GM20431 (cell line): ENCODE results near the gene NUP214.
"Not testable (repeated sequence)": the region's sequence is repeated elsewhere in the genome, so short reads cannot be mapped to it uniquely, and the experiment has no call there.

Experiments
- in situ Hi-C: fragments of 300-500 bp; cut with MseI, MboI; formaldehyde crosslinking; loops from one replicate; pipeline ENCODE4 v1.15.0; 2020; ENCODE audit warnings: low sequenced_read_pairs; ENCODE audit not compliant: unreplicated experiment

The NUP214 gene

DNA sequence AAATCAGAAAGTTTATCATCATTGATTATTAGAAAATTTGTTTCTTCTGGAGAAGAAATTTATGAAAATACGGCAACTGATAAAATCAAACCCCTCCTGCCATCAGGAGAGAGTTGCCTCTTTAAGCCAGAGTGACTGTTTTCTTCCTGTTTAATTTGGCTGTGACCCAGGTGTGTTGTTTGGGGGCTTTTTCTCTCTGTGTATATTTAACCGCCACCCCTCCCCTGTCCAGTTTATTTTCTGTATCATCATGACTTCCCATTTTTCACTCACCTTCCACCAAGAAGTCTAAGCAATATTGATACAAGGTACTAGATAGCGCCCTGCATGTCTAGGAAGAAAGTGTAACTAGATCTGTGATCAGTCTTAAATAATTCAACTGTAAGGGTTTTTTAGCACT lies 100.8 kb downstream of the NUP214 start:
- in situ Hi-C loops, result no loop called here

DNA sequence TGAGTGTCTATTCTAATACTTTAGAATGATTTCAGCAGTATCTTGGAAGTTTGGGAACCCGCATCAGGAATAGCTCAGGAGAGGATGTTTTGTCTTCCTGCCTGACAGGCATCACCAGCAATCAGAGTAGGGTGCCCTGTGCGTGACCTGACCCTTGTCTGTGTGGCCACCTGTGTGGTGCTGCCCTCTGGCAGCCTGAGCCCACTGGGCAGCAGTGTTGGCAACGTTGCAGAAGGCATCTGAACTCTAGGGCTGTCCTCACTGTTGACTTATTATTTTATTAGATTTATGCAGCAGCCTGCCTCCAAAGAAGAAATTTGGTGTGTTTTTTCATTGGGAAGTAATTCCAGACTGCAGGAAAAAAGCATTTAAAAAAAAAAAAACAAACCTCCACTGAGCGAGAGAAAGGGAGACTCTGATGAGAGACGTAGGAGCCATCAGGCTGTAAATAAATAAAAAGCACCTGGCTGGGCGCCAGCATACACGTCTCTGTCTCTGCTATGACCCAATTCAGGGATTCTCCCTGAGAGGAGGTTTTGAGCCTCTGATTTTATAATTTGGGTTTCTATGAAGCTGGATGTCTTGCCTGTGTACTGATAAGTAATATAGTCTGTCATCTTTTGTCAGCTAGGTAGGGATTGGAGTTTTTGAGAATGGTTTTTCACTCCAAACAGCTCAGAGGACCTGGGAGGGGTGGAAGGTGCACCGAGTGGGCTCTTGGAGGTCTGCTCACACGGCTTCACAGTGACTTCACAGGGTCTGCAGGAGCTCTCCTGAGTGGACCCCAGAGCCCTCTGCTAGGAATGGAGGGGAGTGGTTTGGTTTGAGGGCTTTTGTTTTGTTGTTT lies 101.9 kb downstream of the NUP214 start:
- in situ Hi-C loops, result no loop called here

DNA sequence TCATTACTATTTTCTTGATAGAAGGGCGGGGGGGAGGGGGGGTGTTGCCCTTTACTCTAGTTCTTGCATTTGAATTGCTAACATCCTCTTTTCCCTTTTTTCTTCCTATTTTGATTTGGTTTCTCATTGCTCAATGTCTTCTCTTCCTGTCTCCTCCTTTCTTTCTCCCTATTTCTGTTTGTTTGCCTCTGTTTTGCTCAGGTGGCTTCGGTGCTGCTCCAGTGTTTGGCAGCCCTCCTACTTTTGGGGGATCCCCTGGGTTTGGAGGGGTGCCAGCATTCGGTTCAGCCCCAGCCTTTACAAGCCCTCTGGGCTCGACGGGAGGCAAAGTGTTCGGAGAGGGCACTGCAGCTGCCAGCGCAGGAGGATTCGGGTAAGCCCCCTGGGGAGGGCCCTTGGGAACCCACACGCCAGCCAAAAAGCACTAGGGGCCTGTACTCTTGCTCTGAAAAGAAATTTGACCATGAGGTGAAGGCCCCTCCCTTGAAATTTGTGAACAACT lies 102.6 kb downstream of the NUP214 start:
- in situ Hi-C loops, result no loop called here

DNA sequence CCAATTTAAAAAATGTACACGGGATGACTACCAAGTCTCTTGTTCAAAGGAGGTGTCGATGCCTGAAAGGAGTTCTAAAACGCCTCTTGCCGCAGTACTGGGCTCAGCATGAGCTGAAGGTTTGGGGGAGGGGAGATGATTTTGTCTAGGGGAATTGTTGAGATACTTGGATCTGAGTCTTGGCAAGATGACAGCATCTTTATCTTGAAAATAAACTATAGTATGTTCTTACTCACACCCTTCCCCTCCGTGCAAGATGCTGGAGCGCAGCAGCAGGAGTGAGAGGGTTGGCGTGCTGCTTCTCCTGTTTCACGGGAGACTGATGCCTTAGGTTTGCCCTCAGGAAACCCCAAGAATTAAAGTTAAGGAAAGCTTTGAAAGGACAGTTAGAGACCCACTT lies 103.6 kb downstream of the NUP214 start:
- in situ Hi-C loops, result no loop called here

DNA sequence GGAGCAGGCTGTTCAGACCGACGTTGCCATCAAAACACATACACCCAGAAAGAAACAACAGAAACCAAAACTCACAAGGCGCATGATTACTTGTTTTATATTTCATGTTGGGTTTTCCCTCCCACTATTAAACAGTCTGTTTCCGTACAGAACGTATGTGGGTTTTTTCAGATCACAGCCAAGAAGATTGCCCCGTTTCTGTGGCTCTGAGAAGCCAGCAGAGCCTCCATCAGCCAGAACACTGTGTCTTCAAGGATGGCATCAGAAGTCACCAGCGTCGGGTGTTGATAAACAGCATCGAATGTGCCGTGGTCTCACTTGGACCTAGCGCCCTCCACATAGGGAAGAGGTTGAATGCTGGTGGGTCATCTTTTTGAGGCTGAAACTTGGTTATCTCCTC lies 108.2 kb downstream of the NUP214 start:
- in situ Hi-C loops, result no loop called here

DNA sequence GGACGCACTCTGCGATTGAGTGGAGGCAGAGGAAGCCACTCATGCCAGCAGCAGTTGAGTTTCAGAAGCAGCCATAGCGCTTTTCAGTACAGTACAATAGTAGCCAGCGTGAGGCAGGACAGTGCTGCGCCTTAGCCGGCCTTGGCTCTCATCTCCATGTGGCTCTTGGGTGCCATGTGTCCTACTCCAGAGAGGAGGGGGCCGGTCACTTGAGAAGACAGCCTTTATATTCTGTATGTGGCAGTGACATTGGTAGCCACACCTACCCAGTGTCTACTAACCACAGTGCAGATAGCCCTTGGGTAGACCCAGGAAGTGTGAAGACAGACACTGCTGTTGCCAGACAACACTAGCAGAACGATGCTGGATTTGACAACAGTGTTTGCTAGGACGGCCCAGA lies 108.6 kb downstream of the NUP214 start:
- in situ Hi-C loops, result no loop called here

DNA sequence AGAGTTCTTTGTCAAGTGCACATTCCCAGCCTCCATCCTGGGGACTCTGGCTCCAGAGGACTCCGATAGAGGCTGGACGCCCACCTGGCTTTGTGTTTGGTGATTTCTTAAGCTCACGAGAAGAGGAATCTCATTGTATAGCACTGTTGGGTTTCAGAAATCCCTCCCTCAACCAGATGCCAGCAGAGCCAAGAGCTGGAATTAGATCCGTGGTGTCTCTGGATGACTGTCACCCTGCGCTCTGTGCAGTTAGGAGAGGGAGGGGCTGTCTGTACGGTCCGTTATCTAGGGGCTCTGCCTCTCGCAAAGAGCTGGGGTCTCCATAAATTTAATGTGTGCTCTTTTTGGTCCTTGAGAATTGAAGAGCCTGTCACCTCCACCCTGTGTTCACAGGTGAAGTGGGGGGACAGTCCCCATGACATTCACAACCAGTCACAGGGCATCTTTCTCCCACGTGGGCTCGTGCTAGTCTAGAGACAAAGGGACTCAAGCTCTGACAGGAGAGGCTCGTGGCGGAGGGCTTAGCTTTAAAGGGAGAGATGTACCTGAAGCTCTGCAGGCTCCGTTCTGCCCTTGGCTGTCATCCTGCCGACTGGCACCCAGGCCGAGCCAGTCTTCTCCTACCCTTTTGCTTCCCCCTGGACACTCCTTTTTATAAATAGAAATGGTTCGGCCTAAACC lies 109.6 kb downstream of the NUP214 start:
- in situ Hi-C loops, result no loop called here

DNA sequence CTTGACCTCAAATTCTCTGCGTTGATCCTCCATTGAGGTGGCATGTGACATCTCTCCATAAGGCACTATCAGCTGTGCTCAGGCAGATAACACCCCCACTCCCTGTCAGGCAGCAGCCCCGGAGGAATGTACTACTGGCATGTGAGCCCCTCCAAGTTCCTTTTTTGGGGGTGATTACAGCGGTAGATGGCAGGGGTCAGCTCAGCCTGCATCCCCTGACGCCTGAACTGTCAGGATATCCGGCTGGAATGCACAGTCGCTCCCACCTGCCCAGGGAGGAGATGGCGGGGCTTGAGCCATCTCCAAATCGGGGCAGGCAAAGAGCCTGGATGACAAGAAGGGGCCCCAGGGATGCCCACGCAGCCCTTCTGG lies 110.1 kb downstream of the NUP214 start:
- in situ Hi-C loops, result no loop called here

DNA sequence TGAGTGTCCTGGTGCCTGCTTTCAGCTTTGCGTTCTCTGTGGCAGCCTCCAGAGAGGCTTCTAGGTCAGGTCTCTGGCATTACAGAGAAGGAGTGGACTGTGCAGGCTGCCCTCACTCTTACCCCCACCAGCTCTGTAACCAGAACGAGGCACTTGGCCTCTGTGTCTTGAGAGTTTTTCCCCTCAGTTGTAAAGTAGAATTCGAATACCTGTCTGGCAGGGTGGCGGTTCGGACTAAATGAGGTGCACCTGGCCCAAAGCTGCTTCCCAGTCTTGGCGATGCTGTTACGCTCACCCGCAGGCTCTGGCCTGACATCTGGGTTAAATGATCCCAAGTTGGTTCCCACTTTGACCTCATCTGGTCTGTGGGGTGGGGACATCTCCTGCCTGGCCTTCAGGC lies 110.8 kb downstream of the NUP214 start:
- in situ Hi-C loops, result no loop called here

DNA sequence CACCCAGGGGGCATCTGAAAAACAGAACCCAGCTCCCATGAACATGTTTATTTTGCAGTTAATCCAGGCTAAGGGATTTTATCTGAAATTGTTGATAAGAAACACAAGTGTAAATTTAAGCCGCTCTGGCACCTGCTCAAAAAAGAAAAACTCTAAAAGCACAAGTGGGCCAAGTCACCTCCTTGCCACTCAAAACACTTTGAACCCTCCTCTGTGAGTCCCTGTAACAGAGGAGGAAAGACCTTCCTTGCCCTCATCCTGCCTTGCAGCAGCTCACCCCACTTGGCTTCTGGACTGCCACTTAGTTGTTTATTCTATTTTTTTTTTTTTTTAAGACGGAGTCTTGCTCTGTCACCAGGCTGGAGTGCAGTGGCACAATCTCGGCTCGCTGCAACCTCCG lies 111.4 kb downstream of the NUP214 start:
- in situ Hi-C loops, result no loop called here

DNA sequence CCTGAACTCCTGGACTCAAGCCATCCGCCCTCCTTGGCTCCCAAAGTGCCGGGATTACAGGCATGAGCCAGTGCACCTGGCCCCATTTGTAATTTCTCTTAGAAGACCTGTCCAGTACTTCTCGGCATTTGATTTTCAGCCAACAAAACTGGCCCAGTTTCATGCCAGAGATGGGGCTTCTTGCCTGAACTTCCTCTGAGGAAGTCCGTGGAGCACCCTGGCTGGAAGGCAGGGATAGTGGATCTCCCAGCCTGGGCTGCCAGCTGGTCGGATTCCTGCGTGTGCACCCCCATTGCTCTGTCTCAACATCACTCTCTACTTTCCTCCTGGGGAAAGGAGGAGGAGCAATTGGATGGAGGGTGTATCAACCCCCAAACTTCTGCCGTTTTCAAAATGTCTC lies 111.9 kb downstream of the NUP214 start:
- in situ Hi-C loops, result no loop called here

DNA sequence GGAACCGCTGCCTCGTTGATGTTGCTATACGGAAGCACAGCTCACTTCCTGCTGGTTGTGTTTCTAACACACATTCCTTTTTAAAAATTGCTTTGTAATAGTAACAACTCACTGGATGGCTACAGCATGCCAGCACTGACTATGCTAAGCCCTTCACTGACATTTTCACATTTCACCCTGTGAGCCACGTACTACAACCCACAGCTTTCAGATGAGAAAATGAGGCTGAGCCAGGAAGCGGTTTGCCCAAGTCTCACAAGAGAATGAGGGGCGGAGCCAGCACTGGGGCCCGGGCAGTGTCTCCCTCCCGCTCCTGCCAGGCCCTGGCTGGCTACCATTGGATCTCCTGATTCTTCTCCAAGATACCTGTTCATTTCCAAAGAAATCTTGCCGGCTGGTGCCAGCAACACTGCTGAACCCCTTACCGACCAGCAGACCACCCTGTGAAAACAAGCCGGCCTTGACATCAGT lies 112.6 kb downstream of the NUP214 start:
- in situ Hi-C loops, result no loop called here

DNA sequence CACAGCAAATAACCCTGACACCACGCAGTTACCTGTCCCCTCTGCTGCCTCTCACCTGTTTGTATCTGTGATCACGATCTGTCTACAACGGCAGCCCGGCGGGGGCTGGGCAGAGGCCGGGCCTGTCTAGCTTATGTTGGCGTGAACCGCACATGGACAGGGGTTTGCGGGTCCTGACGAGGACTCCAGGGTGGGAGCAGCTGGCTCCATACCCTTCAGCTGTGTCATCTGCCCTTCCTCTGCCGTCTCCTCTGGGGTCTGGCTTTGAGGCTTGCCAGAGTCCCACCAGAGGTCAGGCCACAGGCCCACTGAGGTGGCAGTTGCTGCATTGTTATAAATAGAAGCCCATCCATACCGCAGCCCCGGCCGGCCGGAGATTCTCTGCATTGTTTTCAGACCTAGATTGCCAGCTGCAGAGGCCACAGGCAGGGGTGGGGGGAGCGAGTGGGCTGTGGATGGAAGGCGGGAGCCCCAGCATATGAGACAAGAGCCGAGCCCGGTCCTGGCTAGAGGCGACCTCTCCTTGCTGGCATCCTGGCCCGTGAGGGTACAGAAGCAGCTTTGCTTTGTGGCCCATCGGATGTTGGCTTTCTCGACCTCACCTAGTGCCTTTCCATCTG lies 113.1 kb downstream of the NUP214 start:
- in situ Hi-C loops, result no loop called here

DNA sequence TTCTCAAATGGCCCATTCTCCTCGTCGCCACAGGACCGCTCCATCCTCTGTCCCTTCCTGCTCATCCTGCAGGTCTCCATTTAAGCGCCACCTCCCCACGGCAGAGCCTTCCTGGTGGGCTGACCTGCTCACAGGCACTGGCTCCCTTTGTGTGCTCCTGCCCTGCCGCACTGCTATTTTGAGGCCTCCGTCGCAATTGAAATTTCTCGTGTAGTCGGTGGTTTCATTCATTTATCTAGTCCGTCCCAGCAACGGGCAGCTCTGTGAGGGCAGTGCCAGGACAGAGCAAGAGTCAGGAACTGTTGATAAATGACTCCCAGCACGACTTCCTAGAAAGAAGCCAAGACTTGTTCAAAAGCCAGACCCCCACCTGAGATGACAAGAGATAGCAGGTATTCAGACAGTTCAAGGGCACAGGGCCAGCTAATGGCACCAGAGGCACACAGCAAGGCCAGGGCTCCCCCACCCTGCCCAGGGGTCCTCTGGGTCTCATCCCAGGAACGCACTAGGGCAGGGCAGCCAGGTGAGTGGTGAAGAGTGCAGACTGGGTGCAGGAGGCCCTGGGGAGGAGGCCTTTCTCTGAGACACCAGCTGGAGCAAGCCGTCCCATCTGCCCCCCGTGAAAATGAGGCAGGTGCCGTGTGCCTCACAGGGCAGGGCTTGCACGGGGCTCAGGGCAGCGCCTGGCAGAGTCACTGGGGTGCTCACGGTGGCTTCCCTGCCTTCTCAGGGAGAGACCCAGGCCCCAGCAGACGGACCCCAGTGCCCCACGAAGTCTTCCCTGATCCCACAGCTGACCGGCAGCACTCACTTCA lies 114.0 kb downstream of the NUP214 start:
- in situ Hi-C loops, result no loop called here

DNA sequence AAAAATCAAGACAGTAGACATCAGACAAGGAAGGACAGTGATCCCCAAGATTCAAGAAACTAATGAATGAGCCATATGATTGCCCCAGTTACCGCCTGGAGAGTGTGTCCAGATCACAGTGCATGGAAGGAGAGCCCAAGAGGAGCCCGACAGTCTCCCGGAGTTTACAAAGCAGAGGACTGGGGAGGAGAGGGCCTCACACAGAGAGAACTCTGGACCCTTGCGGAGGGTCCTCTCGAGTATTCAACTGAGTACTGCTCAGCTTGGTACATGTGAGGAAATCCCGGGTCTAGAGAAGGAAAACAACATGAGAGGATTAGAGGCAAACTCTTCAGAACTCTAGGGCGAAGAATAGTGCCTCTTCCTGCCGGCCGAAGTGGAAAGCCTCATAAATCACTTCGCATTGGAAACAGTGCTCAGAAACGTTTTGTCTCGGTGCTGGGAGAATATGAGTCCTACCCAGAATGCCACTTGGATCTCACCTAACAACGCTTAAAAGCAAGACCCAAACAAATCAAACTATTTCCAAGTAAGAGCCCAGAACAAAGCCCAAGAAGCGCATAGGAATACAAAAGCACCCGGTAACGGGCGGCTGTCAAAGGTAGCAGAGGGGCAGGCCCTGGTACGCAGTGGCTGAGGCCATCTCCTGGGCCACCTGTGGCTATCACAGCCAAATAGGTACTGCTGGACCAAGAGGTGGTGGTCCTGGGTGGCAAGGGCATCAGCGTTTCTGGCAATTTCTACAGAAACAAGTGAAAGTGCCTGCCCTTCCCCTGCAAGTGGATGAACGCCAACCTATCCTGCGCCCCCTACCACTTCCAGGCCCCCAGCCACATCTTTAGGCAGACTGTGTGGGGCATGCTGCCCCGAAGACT lies 114.9 kb downstream of the NUP214 start:
- in situ Hi-C loops, result no loop called here

DNA sequence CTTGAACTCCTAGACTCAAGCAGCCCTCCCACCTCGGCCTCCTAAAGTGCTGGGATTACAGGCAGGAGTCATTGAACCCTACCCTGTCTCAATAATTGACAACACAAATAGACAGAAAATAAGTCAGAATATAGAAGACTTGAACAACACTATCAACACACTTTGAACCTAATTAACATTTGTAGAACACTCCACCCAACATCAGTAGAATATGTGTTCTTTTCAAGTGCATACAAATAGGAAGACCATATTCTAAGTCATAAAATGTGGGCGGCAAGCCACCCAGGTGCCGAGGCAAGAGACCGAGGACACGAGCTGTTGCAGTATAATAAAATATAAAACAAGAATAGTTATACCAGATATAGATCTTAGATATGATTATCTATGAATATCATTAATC lies 118.9 kb downstream of the NUP214 start:
- in situ Hi-C loops, result not testable (repeated sequence)

DNA sequence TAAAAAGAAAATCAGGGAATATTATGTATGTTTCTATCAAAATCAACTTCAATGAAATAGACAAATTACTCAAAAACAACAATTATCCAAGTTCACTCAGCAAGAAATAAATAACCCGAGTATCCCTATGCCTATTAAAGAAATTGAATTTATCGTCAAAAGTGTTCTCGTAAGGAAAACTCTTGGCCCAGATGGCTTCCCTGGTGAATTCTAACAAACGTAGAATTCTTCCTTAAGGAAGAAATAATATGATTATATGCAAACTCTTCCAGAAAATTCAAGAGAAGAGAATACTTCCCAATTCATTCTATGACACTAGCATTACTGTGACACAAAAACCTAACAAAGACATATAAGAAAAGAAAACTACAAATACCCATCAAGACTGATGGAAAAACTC lies 121.2 kb downstream of the NUP214 start:
- in situ Hi-C loops, result no loop called here

DNA sequence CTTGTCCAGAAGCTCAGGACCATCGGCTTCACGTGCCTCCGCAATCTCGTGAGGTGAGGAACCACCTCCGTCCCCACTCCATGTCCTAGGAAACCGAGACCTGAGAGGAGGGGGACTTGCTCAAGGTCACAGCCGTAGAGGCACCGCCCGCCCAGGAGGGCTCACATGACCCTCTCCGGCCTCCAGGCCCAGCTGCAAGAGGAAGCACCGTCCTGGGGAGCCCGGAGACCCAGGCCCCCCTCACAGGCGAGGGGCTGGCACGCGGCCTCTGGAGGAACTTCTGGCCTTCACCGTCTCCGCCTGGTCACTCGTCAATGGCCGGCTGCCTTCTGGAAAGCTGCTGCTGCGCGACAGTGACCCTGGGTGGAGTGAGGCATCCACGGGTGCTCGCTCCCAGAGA lies 126.7 kb downstream of the NUP214 start:
- in situ Hi-C loops, result no loop called here

DNA sequence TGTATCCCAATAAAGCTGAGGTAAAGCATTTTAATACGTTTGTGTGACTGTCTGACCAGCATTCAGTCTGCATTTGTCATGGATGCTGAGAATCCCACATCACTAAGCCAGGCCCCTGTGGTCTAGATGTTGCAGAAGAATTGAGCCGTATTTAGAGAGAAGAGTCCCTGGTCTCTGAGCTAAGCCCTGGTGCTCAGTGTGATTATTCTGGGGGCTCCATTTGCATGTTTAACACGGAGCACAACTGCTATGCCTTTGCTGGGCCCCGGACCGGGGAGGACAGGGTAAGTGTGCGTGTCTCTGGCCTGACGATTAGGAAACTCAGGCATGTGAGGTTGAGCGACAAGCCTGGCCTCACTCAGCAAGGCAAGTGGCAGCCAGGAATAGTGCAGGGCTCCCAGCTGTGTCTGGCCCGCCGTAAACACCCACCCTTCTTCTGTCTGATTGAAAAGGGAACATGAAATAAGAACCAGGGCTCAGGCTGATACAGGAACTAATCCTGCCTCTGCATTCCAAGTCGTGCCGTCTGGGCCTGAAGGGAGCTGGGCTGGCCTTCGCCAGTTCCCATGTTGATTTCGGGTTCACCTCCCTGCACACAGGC lies 128.6 kb downstream of the NUP214 start:
- in situ Hi-C loops, result no loop called here
